ENCODE data around the gene PABPN1L. TPM values are rescaled to one million over a fixed set of nuclear protein-coding genes. Genes with fewer than 3 reads are reported as not detected.

PABPN1L gene
- total and polyA plus RNA-seq, 2 donors (not counting 3 experiments of a cell fraction or from before 2014, with no cell fraction given), result not detected

- no peaks in the 10 kb centered on the region for H3K9me1 ChIP-seq (replicated peaks; ENCODE audit: control insufficient read depth, extremely low read depth, insufficient read depth, low read length)
- no peaks in the 10 kb centered on the region for H3K36me3 ChIP-seq (ENCODE audit: control insufficient read depth in 2 of 2, extremely low read depth in 1 of 2, insufficient read depth in 2 of 2, low read length in 2 of 2)
- no TSS peak for BruUV-seq (replicated peaks)
- H3K79me2 ChIP-seq (ENCODE audit: control insufficient read depth, insufficient read depth, low read length), result no peaks in the 10 kb centered on the region
- no peaks in the 10 kb centered on the region for H3K27me3 ChIP-seq (ENCODE audit: control insufficient read depth in 2 of 2, insufficient read depth in 2 of 2, low read length in 2 of 2)
- H2AFZ ChIP-seq (ENCODE audit: low read depth, low read length), result no peak overlapping the region
- dilution Hi-C loops (cut with MboI; ENCODE audit: extremely low pct_ligation_motif_present, low sequenced_read_pairs), result no loop called here
- no peak overlapping the region for H3K27ac ChIP-seq (ENCODE audit: insufficient read depth, low read depth, low read length)
- intact Hi-C loops (cut with micrococcal nuclease), result no loop called here
- H4K20me1 ChIP-seq (replicated peaks; ENCODE audit: control insufficient read depth, extremely low read depth, insufficient read depth, low read length), result no peaks in the 10 kb centered on the region
- no peaks in the 10 kb centered on the region for H3K4me1 ChIP-seq (ENCODE audit: control insufficient read depth, extremely low read depth, insufficient read depth, low read length)
- no peak overlapping the region for H3K4me3 ChIP-seq (replicated peaks in 1 of 3; ENCODE audit: insufficient read depth in 1 of 3, low read depth in 1 of 3, low read length in 3 of 3)
- ChIA-PET POLR2A (no interaction called here), CTCF (no interaction called here)
- H3K9me3 ChIP-seq (replicated peaks; ENCODE audit: control insufficient read depth, insufficient read depth, low read length), result no peaks in the 10 kb centered on the region
- DNase-seq (ENCODE audit: low read depth, low spot score) (no peak), FAIRE-seq (no peak)
- TF ChIP-seq POLR2AphosphoS5 (IDR thresholded peaks at IDR 0.05; ENCODE audit: insufficient read depth, low read depth, low read length) (no peak), JUN (IDR thresholded peaks at IDR 0.05; ENCODE audit: borderline replicate concordance, insufficient read depth, insufficient read length, low read depth) (no peak), MYC (IDR thresholded peaks at IDR 0.05; ENCODE audit: low read depth, low read length) (no peak), FOS (IDR thresholded peaks at IDR 0.05; ENCODE audit: borderline replicate concordance, insufficient read depth, low read length) (no peak), EZH2 (IDR thresholded peaks at IDR 0.05; ENCODE audit: borderline replicate concordance, low read depth, low read length, severe bottlenecking) (no peak), GATA2 (IDR thresholded peaks at IDR 0.05; ENCODE audit: insufficient read depth, insufficient read length, low read depth, low read length) (no peak), POLR2A (IDR thresholded peaks at IDR 0.05; ENCODE audit: low read depth, low read length) (no peak), MAX (IDR thresholded peaks at IDR 0.05; ENCODE audit: insufficient read depth, insufficient read length) (no peak)
- TF ChIP-seq, protein P1, sequence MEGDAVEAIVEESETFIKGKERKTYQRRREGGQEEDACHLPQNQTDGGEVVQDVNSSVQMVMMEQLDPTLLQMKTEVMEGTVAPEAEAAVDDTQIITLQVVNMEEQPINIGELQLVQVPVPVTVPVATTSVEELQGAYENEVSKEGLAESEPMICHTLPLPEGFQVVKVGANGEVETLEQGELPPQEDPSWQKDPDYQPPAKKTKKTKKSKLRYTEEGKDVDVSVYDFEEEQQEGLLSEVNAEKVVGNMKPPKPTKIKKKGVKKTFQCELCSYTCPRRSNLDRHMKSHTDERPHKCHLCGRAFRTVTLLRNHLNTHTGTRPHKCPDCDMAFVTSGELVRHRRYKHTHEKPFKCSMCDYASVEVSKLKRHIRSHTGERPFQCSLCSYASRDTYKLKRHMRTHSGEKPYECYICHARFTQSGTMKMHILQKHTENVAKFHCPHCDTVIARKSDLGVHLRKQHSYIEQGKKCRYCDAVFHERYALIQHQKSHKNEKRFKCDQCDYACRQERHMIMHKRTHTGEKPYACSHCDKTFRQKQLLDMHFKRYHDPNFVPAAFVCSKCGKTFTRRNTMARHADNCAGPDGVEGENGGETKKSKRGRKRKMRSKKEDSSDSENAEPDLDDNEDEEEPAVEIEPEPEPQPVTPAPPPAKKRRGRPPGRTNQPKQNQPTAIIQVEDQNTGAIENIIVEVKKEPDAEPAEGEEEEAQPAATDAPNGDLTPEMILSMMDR (IDR thresholded peaks at IDR 0.05; ENCODE audit: extremely low read depth in 1 of 2, insufficient read depth in 1 of 2, low read depth in 1 of 2, low read length in 2 of 2), result no peak
- no peak overlapping the region for H3K4me2 ChIP-seq (ENCODE audit: insufficient read depth, low read length)
- H3K9ac ChIP-seq (replicated peaks; ENCODE audit: extremely low read depth, insufficient read depth, low read length), result no peak overlapping the region
Measured at GRCh38 chr16:88875703-88876234, 9.3 kb upstream of the PABPN1L start.

Data from endothelial cell of umbilical vein (primary cell).